ENCODE data around the gene LAMA1. TPM values are rescaled to one million over a fixed set of nuclear protein-coding genes. Genes with fewer than 3 reads are reported as not detected.

Gene LAMA1
- total RNA-seq, 1 experiment from 2014 or later = 11.3 TPM

DNA sequence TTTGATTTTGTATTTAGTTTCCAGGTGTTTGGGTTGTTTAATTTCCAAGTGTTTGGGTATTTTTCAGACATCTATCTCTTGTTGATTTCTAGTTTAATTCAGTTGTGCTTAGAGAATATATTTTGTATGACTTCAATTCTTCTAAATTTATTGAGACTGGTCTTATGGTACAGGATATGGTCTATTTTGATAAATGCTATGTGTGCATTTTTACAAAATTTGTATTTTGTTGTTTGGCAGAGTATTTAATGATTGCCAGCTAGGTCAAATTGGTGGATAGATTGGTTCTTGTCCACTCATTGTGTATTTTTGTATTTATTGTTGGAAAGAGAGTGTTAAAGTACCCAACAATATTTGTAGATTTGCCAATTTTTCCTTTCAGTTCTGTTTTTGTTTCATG, 23.7 kb upstream of the LAMA1 start:
- ChIA-PET POLR2A (interaction anchor here (0.7 kb wide), 1 partner anchor 862 kb away, joined by 3 read pairs; no protein-coding TSS in a partner anchor), CTCF (interaction anchor here (0.6 to 1.7 kb wide), 4 partner anchors 21 to 254 kb away, joined by 3 to 7 read pairs (median 3); no protein-coding TSS in a partner anchor)
- Mint-ChIP-seq H3K27ac (ENCODE audit: low read depth, unreplicated experiment) (no peak overlapping the region), H3K9me3 (ENCODE audit: unreplicated experiment) (peaks cover 7% of the 10 kb centered on the region), H3K4me3 (ENCODE audit: unreplicated experiment) (no peak overlapping the region), H3K4me1 (ENCODE audit: insufficient read depth, unreplicated experiment) (no peaks in the 10 kb centered on the region), H3K36me3 (ENCODE audit: insufficient read depth, unreplicated experiment) (no peaks in the 10 kb centered on the region), H3K27me3 (ENCODE audit: insufficient read depth, unreplicated experiment) (no peaks in the 10 kb centered on the region)
- no TSS peak for BruUV-seq (replicated peaks)
- intact Hi-C loops (cut with micrococcal nuclease) = no loop called here
- no peak for DNase-seq (ENCODE audit: unreplicated experiment)
- TF ChIP-seq, protein P1, sequence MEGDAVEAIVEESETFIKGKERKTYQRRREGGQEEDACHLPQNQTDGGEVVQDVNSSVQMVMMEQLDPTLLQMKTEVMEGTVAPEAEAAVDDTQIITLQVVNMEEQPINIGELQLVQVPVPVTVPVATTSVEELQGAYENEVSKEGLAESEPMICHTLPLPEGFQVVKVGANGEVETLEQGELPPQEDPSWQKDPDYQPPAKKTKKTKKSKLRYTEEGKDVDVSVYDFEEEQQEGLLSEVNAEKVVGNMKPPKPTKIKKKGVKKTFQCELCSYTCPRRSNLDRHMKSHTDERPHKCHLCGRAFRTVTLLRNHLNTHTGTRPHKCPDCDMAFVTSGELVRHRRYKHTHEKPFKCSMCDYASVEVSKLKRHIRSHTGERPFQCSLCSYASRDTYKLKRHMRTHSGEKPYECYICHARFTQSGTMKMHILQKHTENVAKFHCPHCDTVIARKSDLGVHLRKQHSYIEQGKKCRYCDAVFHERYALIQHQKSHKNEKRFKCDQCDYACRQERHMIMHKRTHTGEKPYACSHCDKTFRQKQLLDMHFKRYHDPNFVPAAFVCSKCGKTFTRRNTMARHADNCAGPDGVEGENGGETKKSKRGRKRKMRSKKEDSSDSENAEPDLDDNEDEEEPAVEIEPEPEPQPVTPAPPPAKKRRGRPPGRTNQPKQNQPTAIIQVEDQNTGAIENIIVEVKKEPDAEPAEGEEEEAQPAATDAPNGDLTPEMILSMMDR (IDR thresholded peaks at IDR 0.05; ENCODE audit: unreplicated experiment) = no peak

DNA sequence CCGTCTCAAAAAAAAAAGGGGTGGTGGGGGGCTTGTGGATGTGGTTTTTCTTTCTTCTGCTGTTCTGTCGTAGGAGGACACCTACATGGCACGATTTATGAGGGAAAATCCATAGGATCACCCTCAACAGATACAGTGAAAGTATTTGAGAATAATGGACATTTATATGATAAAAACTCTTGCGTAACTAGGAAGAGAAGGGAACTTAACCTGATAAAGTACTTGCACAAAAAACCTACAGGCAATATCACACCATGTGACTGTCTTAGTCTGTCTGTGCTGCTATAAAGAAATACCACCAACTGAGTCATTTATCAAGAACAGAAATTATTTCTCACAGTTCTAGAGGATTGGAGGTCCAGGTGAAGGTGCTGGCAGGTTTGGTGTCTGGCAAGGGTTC, 21.8 kb upstream of the LAMA1 start:
- intact Hi-C loops (cut with micrococcal nuclease) = no loop called here
- ChIA-PET CTCF (no interaction called here), POLR2A (no interaction called here)
- no TSS peak for BruUV-seq (replicated peaks)
- Mint-ChIP-seq H3K27ac (ENCODE audit: low read depth, unreplicated experiment) (no peak overlapping the region), H3K4me1 (ENCODE audit: insufficient read depth, unreplicated experiment) (no peaks in the 10 kb centered on the region), H3K9me3 (ENCODE audit: unreplicated experiment) (peaks cover 7% of the 10 kb centered on the region), H3K4me3 (ENCODE audit: unreplicated experiment) (no peak overlapping the region), H3K36me3 (ENCODE audit: insufficient read depth, unreplicated experiment) (no peaks in the 10 kb centered on the region), H3K27me3 (ENCODE audit: insufficient read depth, unreplicated experiment) (no peaks in the 10 kb centered on the region)
- TF ChIP-seq, protein P1 (IDR thresholded peaks at IDR 0.05; ENCODE audit: unreplicated experiment) = no peak
- no peak for DNase-seq (ENCODE audit: unreplicated experiment)

- BruUV-seq (replicated peaks) = no TSS peak
- Mint-ChIP-seq H3K4me3 (ENCODE audit: unreplicated experiment) (no peak overlapping the region), H3K27ac (ENCODE audit: low read depth, unreplicated experiment) (no peak overlapping the region), H3K27me3 (ENCODE audit: insufficient read depth, unreplicated experiment) (no peaks in the 10 kb centered on the region), H3K4me1 (ENCODE audit: insufficient read depth, unreplicated experiment) (peaks cover 8% of the 10 kb centered on the region), H3K36me3 (ENCODE audit: insufficient read depth, unreplicated experiment) (no peaks in the 10 kb centered on the region), H3K9me3 (ENCODE audit: unreplicated experiment) (no peaks in the 10 kb centered on the region)
- DNase-seq (ENCODE audit: unreplicated experiment) = no peak
- intact Hi-C loops (cut with micrococcal nuclease) = no loop called here
- TF ChIP-seq, protein P1 (IDR thresholded peaks at IDR 0.05; ENCODE audit: unreplicated experiment) = no peak
- POLR2A ChIA-PET = interaction anchor here (1.2 kb wide), 1 partner anchor 36 kb away, joined by 4 read pairs; no protein-coding TSS in a partner anchor
- CTCF ChIA-PET = interaction anchor here (1.0 kb wide), 1 partner anchor 12 kb away, joined by 5 read pairs; no protein-coding TSS in a partner anchor
These were observed 15.6 kb upstream of the LAMA1 start for GRCh38 chr18:7133181-7133580.

- H3K4me1 Mint-ChIP-seq (ENCODE audit: insufficient read depth, unreplicated experiment) = peaks cover 8% of the 10 kb centered on the region
- intact Hi-C loops (cut with micrococcal nuclease) = no loop called here
- ChIA-PET CTCF (interaction anchor here (0.5 to 3.0 kb wide), 4 partner anchors 11 to 94 kb away, joined by 3 to 8 read pairs (median 4); no protein-coding TSS in a partner anchor), POLR2A (interaction anchor here (1.2 kb wide), 1 partner anchor 37 kb away, joined by 4 read pairs; no protein-coding TSS in a partner anchor)
- no peak overlapping the region for H3K27ac Mint-ChIP-seq (ENCODE audit: low read depth, unreplicated experiment)
- no peaks in the 10 kb centered on the region for H3K36me3 Mint-ChIP-seq (ENCODE audit: insufficient read depth, unreplicated experiment)
- no TSS peak for BruUV-seq (replicated peaks)
- no peak for DNase-seq (ENCODE audit: unreplicated experiment)
- H3K27me3 Mint-ChIP-seq (ENCODE audit: insufficient read depth, unreplicated experiment) = no peaks in the 10 kb centered on the region
- TF ChIP-seq, protein P1 (IDR thresholded peaks at IDR 0.05; ENCODE audit: unreplicated experiment) = no peak
- no peak overlapping the region for H3K4me3 Mint-ChIP-seq (ENCODE audit: unreplicated experiment)
- H3K9me3 Mint-ChIP-seq (ENCODE audit: unreplicated experiment) = no peaks in the 10 kb centered on the region
These were observed 15.0 kb upstream of the LAMA1 start for GRCh38 chr18:7132356-7133150.
